Endothelial cell of hepatic sinusoid (primary cell): ENCODE measurements around the gene RGS17.
"Not testable (repeated sequence)": the region's sequence is repeated elsewhere in the genome, so short reads cannot be mapped to it uniquely, and the experiment has no call there.

Experiments
- in situ Hi-C: cut with HindIII; loops from 2 replicates; pipeline ENCODE4 v1.10.0; 2017; ENCODE audit warnings: low sequenced_read_pairs

RGS17 gene

DNA sequence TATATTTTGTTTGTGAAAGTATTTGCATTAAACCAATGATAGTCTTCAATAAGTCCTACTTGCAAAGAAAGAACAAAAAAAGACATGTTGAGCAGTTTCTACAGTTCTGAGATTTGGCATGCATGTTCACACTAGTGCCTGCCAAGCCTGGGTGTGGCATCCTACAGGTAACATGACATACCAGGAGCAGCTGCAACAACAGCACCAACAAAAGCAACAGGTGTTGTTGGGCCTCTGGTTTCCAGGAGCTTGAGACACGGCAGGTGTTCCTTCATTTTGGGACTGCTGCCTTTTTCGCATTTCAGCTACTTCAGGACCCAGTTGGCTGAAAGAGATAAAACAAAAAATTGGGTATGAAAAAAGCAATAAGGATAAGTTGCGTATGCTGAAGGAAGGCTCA lies 87.4 kb downstream of the RGS17 start:
- in situ Hi-C loops, result no loop called here

DNA sequence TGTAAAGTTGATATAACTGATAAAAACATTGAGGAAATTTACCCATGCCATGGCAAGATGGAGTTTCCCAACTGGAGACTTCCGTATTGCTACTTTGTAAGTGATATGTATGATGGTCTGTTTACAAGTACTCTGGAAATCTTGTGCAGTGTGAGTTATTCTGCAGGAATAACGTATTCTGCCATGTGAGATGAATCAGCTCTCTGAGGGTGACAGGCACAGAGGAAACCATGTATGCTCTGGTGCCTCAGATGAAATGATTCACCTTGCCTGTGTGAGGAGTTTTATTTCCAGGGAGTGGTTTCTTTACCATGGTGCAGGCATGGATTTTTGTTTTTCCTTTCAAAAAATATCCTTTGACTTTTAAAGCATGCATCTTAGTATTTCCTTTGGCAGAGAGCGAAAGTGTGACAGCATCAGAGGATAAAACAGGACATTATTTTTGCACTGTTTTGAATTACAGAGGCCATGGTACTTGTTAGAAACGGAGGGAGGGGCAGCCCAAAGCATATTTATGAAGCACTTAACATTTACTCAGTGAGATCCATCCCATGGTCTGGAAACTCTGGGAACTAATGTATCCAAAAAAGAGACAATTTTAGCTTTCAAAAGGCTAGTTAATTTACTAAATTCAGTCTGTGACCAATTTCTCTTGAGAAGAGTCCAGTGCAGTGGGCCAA lies 92.6 kb downstream of the RGS17 start:
- in situ Hi-C loops, result no loop called here

GRCh38 chr6:153034139-153034538 lies 96.9 kb downstream of the RGS17 start:
- in situ Hi-C loops, result loop anchor here (5.0 kb wide), 1 partner anchor 82 kb away; no protein-coding TSS in a partner anchor

DNA sequence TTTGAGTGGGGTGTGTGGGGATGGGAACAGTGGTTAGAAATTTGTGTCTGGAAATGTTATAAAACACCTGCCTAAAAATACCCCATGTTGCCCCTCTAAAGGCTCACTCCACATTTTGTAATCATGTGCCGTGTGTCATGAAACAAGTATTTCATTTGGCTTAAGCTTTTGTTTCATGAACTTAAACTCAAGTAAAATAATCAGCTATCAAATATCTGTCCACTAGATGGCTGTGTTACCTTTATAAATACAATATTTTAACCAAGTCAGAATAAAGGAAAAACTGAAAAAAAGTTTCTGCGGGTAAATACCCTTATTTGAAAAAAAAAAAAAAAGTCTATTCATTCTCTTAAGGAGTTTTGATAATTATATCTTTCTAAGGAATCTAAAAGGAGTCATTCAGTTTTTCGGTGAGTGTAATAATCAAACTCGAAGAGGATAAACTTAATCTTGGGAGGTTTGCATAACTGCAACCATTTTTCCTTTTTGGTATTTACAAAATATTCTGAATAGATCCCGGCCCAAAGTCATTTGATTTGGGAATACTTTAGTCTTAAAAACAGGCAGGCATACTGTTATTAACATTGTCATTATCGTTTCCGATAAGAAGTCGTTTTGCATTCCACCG lies 98.7 kb downstream of the RGS17 start:
- in situ Hi-C loops, result loop anchor here (5.0 kb wide), 1 partner anchor 80 kb away; no protein-coding TSS in a partner anchor

- in situ Hi-C loops, result loop anchor here (5.0 kb wide), 1 partner anchor 79 kb away; no protein-coding TSS in a partner anchor
These were observed 99.6 kb downstream of the RGS17 start for GRCh38 chr6:153031335-153031955.

DNA sequence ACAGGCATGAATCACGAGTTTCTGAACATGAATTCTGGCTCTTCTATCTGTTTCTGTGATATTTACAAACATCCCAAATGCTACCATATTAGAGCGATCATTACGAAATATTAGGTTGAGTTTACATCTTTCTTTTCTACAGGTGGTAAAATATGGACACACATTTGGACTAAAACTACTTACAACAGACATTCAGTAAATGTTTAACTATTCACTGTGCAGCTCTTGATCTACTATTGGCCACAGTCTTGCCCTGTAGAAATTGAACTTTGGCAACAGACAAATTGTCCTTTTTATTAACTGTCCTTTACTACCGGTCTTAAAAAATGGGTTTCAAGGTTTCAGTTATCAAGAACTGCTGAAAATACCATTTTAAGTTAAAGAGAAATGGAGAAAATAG lies 102.1 kb downstream of the RGS17 start:
- in situ Hi-C loops, result no loop called here

DNA sequence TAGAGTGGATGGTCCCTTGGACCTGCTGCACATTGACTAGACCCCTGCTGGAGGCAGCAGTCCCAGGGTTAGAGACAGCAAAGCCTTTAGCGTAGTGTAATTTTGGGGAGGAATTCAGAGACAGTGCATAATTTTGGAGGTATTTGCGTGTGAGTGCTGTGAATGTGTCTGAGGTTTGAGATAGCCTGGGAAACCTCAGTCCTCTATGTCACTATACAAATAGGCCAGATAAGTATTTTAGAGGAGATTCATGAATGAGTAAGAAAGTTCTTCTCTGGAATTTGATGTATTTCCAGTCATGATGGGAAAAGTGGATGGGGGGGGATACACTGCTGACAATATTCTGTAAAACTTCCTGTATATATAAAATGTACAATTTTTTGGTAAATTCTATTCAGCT lies 102.8 kb downstream of the RGS17 start:
- in situ Hi-C loops, result no loop called here

- in situ Hi-C loops, result no loop called here
These were observed 103.6 kb downstream of the RGS17 start for GRCh38 chr6:153027480-153027879.

DNA sequence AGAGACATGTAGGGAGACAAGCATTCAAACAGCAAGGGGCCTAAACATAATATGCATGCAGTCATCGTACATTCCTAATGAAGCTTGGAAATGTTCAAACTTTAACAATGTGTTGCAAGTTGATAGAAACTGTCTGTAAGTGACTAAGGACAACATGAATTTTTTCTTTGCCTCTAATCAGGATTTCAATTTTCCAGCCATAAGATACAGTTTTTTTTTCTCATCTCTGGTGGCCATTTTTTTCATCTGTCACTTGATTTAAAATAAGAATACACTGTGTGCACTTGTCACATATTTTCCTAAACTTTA lies 106.4 kb downstream of the RGS17 start:
- in situ Hi-C loops, result no loop called here

DNA sequence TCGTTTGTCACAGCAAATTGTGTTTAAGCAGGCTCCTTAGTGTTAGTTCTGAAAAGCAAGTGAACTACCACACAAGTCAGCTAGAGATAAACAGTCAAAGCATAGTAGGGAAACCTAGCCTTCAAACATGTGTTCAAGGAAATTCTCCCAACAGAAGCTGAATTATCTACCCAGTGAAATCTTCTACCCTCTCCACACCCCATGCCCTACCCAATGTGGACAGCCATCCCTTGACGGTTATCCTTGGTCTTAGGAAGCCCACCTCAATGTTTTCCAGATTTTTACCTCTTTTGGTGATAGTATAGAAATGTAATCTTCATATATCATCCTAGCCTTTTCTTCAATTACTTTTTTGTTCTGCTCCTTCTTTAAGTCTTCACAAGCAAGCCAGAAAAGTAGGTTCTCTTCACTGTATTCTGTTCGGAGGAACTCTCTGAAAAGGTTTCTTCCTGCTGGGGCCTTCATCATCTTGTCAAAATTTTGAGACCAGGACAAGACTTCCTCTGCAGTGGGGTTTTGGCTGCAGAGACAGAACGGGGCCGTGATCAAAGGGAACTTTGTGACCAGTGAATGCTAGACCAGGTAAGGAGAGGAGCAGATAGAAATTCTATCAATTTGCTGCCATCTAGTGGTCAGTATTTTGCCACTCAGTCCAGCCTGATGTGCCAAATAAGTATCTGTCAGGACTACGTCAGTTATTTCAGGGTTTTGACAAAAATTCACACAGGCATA lies 106.9 kb downstream of the RGS17 start:
- in situ Hi-C loops, result no loop called here

DNA sequence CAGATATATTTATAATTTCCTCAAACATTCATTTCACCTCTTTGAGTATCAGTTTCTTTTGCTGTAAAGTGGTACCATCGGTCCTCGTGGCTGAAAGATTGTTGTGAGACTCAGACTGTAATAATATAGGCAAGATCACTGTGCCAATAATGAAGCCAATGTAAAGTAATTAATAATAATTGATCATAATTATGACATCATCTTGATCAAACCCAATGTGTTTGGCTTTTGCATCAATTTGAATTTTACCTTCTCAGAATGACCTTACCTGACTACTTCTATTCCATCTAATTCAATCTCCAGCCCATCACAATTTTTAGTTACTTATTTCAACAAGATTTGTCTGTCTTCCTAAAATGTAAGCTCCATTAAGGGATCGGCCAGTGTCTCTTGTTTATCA lies 112.7 kb downstream of the RGS17 start:
- in situ Hi-C loops, result no loop called here

DNA sequence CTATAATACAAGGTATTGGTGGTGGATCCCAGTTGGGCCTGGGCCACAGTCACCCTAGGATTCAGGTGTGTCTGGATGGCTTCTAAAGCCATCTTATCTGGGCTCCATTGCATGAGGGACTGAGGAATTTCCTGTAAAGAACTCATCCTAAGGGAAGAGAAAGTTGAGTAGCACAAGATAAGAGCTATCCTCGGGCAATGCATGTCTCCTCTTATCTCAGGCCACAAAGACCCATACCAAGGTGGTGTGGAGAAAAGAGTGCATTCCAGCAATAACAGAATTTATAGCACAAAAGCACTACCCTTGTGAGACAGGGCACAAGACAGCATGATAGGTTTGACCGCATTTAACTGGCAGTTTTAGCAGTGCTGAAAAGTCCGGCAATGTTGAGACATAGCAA lies 114.2 kb downstream of the RGS17 start:
- in situ Hi-C loops, result no loop called here

DNA sequence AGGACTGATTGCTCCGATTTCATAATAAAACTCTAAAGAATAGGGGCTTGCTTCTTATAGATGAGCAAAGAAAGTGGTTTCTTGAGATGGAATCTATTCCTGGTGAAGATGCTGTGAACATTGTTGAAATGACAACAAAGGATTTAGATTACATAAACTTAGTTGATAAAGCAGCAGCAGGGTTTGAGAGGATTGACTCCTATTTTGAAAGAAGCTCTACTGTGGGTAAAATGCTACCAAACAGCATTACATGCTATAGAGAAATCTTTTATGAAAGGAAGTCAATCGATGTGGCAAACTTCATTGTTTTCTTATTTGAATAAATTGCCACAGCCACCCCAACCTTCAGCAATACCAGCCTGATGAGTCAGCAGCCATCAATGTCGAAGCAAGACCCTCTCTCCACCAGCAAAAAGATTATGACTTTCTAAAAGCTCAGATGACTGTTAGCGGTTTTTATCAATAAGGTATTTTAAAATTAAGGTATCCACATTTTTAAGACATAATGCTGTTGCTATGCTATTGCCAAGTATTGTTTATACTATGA lies 115.9 kb downstream of the RGS17 start:
- in situ Hi-C loops, result no loop called here

- in situ Hi-C loops, result no loop called here
These were observed 117.6 kb downstream of the RGS17 start for GRCh38 chr6:153013438-153013837.

- in situ Hi-C loops, result no loop called here
These were observed 118.2 kb downstream of the RGS17 start for GRCh38 chr6:153012856-153013255.

DNA sequence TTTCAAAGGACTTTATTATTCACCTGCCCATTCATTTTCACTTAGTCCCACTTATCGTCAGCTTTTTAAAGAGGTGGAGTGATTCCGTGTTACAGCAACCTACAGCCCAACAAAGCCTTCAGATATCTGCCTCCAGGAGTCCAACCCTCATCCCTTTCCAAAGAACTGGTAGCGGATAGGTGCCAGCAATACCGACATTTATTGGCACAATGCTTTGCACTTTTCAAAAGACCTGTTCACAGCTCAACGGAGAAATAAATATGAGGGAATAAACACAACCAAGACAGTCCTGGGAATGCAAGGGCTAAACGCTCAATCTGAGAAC lies 127.8 kb downstream of the RGS17 start:
- in situ Hi-C loops, result no loop called here

GRCh38 chr6:153002613-153003365 lies 128.3 kb downstream of the RGS17 start, which contains the start of gene MTRF1L:
Gene MTRF1L (minus strand): TSS chr6:153002709. CDS start chr6:153002685, 24 bp downstream.
- in situ Hi-C loops, result no loop called here

- in situ Hi-C loops, result no loop called here
These were observed 129.1 kb downstream of the RGS17 start for GRCh38 chr6:153001767-153002612.

DNA sequence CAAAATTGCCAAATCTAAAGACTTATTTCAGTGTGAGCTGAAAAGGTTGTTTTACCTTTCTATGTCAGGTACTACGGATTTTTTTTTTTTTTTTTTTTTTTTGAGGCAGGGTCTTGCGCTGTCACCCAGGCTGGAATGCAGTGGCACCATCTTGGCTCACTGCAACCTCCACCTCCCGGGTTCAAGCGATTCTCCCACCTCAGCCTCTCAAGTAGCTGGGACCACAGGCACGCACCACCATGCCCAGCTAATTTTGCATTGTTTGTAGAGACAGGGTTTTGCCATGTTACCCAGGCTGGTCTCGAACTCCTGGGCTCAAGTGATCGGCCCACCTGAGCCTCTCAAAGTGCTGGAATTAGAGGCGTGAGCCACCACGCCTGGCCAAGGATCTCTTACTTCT lies 130.3 kb downstream of the RGS17 start:
- in situ Hi-C loops, result not testable (repeated sequence)

DNA sequence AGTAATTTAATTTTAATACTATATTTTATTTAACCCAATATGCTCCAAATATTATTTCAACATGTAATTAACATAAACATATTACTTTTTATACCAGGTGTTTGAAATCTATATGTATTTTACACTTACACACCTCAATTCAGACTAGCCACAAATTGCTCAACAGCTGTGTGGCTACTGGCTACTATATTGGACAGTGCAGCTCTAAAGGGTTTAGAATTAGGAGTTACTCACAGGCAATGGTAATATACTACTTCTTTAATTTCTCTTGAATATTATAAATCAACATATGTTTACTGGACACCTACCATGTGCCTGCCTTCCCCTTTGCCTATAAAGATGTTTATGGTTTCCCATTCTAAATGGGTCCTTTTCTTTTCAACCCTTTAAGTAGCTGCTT lies 130.8 kb downstream of the RGS17 start:
- in situ Hi-C loops, result no loop called here
